ENCODE data around the gene PTH2R.
"Not testable (repeated sequence)": the region's sequence is repeated elsewhere in the genome, so short reads cannot be mapped to it uniquely, and the experiment has no call there.

PTH2R gene

DNA sequence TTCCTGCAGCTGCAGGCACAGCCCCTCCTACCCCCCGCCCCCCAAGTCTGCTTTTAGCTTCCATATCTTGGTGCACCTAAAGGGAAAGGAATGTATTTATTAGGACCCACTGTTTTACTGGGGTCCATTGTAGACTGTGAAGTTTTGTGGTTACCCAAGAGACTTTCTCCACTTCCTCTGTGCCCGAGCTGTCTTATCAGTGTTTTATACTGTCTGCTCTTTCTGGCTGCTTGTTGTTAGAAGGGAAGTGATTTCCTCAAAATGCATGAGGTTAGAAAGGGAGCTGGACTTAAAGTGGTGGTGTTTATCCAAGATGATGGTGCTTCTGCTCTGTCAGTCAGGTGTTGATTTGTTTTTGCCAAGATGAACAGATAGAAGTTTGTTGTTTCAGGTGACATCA lies 85.0 kb downstream of the PTH2R start:
- no peak for TF ChIP-seq POLR2AphosphoS5 (IDR thresholded peaks at IDR 0.05; ENCODE audit: low read depth, low read length)
- no peak for TF ChIP-seq POLR2A (IDR thresholded peaks at IDR 0.05; ENCODE audit: low read depth, low read length)
- TF ChIP-seq TAF1 (IDR thresholded peaks at IDR 0.05; ENCODE audit: borderline replicate concordance, low read depth, low read length): no peak
- DNase-seq (ENCODE audit: insufficient read length) (no peak), FAIRE-seq (no peak)

DNA sequence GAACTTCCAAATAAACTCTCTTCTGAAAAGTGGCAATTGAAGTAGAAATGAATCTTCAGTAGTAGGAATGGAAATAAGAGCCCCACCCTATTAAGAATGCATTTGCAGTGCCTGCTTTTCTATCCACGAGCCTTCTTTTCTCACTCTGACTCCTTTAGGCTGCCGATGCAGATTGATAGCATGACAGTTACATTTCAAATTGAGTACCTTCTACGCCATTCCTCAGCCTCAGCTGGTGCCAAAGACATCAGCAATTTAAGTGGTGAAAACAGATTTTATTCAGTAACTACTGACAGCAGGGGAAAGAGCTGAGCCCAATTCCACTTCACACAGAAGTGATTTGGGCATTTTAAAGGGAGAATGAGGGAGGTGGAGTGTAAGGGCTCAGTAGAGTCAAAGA lies 85.5 kb downstream of the PTH2R start:
- no peak for FAIRE-seq
- TF ChIP-seq POLR2AphosphoS5 (IDR thresholded peaks at IDR 0.05; ENCODE audit: low read depth, low read length): no peak
- TF ChIP-seq POLR2A (IDR thresholded peaks at IDR 0.05; ENCODE audit: low read depth, low read length): no peak
- no peak for TF ChIP-seq TAF1 (IDR thresholded peaks at IDR 0.05; ENCODE audit: borderline replicate concordance, low read depth, low read length)
- DNase-seq (ENCODE audit: insufficient read length): no peak

DNA sequence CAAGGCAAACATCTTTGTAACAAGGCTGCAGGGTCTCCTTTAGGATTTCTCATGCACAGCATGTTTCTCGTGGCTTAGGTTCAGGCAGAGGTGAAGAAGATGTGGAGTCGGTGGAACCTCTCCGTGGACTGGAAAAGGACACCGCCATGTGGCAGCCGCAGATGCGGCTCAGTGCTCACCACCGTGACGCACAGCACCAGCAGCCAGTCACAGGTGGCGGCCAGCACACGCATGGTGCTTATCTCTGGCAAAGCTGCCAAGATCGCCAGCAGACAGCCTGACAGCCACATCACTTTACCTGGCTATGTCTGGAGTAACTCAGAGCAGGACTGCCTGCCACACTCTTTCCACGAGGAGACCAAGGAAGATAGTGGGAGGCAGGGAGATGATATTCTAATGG lies 86.6 kb downstream of the PTH2R start:
- DNase-seq (ENCODE audit: insufficient read length): no peak
- no peak for FAIRE-seq
- no peak for TF ChIP-seq TAF1 (IDR thresholded peaks at IDR 0.05; ENCODE audit: borderline replicate concordance, low read depth, low read length)
- no peak for TF ChIP-seq POLR2A (IDR thresholded peaks at IDR 0.05; ENCODE audit: low read depth, low read length)

DNA sequence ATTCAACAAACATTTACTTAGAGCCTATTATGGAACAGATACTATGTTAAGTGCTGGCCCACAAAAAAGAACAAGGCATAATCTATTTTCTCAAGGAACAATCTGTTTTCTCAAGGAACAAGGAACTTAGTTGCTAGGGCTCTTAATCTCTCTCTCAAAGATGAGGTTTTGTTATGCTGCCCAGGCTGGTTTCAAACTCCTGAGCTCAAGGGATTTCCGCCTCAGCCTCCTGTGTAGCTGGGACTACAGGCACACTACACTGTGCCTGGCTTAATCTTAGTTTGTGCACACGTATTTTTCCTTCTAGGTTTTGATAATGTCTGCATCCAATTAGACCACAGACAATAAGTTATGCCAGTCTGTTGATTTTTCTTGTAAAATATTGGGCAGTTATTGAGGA lies 89.5 kb downstream of the PTH2R start:
- DNase-seq (ENCODE audit: insufficient read length): no peak
- no peak for FAIRE-seq
- TF ChIP-seq POLR2AphosphoS5 (IDR thresholded peaks at IDR 0.05; ENCODE audit: low read depth, low read length): no peak
- no peak for TF ChIP-seq TAF1 (IDR thresholded peaks at IDR 0.05; ENCODE audit: borderline replicate concordance, low read depth, low read length)
- no peak for TF ChIP-seq POLR2A (IDR thresholded peaks at IDR 0.05; ENCODE audit: low read depth, low read length)

DNA sequence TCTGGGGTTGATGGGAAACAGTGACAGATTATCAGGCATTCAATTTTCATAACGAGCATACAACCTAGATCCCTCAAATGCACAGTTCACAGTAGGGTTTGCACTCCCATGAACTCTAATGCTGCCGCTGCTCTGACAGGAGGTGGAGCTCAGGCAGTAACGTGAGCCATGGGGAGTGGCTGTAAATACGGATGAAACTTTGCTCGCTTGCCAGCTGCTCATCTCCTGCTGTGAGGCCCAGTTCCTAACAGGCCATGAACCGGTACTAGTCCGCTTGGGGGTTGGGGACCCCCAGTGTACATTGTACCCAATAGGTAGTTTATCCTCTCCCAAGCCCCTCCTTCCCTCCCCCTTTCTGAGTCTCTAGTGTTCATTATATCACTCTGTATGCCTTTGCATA lies 94.6 kb downstream of the PTH2R start:
- FAIRE-seq (no peak), DNase-seq (ENCODE audit: insufficient read length) (no peak)
- TF ChIP-seq TAF1 (IDR thresholded peaks at IDR 0.05; ENCODE audit: borderline replicate concordance, low read depth, low read length): no peak
- no peak for TF ChIP-seq POLR2AphosphoS5 (IDR thresholded peaks at IDR 0.05; ENCODE audit: low read depth, low read length)
- TF ChIP-seq POLR2A (IDR thresholded peaks at IDR 0.05; ENCODE audit: low read depth, low read length): no peak

DNA sequence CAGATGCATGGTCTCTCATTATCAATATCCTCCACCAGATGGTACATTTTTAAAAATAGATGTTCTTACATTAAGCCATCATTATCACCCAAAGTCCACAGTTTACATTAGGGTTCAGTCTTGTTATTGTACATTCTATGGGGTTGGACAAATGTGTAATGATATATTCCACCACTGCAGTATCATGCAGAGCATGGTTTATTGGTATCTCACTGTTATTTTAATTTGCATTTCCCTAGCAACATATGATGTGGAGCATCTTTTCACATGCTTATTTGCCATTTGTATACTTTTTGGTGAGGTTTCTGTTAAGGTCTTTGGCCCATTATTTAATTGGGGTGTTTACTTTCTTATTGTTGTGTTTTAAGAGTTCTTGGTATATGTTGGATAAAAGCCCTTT lies 95.7 kb downstream of the PTH2R start:
- TF ChIP-seq TAF1 (IDR thresholded peaks at IDR 0.05; ENCODE audit: borderline replicate concordance, low read depth, low read length): no peak
- TF ChIP-seq POLR2AphosphoS5 (IDR thresholded peaks at IDR 0.05; ENCODE audit: low read depth, low read length): no peak
- TF ChIP-seq POLR2A (IDR thresholded peaks at IDR 0.05; ENCODE audit: low read depth, low read length): no peak
- FAIRE-seq: no peak
- DNase-seq (ENCODE audit: insufficient read length): no peak

DNA sequence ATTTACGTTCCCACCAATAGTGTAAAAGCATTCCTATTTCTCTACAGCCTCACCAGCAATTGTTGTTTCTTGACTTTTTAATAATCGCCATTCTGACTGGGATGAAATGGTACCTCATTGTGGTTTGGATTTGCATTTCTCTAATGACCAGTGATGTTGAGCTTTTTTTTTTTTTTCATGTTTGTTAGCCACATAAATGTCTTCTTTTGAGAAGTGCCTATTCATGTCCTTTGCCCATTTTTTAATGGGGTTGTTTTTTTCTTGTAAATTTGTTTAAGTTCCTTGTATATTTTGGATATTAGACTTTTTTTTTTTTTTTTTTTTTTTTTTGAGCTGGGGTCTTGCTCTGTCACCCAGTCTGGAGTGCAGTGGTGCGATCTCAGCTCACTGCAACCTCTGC lies 98.8 kb downstream of the PTH2R start:
- not testable (repeated sequence) for DNase-seq (ENCODE audit: insufficient read length); FAIRE-seq

DNA sequence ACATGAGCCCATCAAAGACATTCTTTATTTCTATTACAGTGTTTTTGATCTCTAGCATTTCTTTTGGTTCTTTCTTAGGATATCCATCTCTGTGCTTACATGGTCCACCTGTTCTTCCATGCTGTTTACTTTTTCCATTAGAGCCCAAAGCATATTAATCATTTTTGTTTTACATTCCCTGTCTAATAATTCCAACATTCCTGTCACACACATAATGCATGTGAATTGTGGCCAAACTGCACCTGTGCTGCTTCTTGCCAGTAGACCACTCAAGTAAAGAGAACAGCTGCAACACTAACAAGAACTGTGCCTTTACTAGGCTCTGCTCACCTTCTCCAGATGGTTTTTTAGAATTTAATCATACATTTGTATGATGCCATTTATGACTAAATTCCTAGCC lies 103.0 kb downstream of the PTH2R start:
- FAIRE-seq: no peak
- DNase-seq (ENCODE audit: insufficient read length): no peak
- TF ChIP-seq TAF1 (IDR thresholded peaks at IDR 0.05; ENCODE audit: borderline replicate concordance, low read depth, low read length) (no peak), POLR2A (IDR thresholded peaks at IDR 0.05; ENCODE audit: low read depth, low read length) (no peak), POLR2AphosphoS5 (IDR thresholded peaks at IDR 0.05; ENCODE audit: low read depth, low read length) (no peak)

DNA sequence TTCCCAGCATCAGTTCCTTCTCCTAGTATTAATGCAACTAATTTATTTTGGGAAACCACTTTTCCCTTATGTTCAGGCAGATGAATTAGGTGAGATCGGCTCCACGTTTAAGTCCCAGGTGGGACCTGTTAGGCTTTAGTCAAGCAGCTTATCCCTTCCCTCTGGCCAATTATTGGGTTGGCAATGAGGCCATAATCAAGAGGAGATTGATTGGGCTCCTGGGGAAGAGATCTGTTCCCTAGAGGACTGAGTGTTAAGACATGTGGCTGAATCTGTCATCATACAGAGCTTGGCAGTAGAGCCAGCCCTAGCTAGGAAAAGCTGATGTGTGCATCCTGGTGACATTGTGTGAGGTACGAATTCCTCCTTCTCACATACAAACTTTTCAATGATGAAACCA lies 104.4 kb downstream of the PTH2R start:
- FAIRE-seq: no peak
- DNase-seq (ENCODE audit: insufficient read length): no peak
- no peak for TF ChIP-seq POLR2AphosphoS5 (IDR thresholded peaks at IDR 0.05; ENCODE audit: low read depth, low read length)
- no peak for TF ChIP-seq POLR2A (IDR thresholded peaks at IDR 0.05; ENCODE audit: low read depth, low read length)
- TF ChIP-seq TAF1 (IDR thresholded peaks at IDR 0.05; ENCODE audit: borderline replicate concordance, low read depth, low read length): no peak

DNA sequence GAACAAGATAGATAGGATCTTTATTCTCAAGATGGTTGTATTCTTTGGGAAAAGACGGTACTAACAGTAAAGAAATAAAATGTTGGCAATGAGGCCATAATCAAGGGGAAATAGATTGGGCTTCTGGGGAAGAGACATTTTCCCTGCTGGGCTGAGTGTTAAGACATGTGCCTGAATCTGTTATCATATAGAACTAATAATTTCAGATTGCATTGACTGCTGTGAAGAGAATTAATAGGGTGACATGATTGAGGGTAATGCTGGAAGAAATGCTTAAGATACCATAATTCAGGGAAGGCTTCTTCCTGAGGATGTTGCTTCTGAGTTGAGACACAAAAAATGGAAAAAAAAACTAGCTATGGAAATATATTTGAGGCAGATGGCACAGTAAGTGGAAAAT lies 105.0 kb downstream of the PTH2R start:
- no peak for TF ChIP-seq POLR2AphosphoS5 (IDR thresholded peaks at IDR 0.05; ENCODE audit: low read depth, low read length)
- no peak for TF ChIP-seq TAF1 (IDR thresholded peaks at IDR 0.05; ENCODE audit: borderline replicate concordance, low read depth, low read length)
- no peak for TF ChIP-seq POLR2A (IDR thresholded peaks at IDR 0.05; ENCODE audit: low read depth, low read length)
- DNase-seq (ENCODE audit: insufficient read length) (no peak), FAIRE-seq (no peak)

DNA sequence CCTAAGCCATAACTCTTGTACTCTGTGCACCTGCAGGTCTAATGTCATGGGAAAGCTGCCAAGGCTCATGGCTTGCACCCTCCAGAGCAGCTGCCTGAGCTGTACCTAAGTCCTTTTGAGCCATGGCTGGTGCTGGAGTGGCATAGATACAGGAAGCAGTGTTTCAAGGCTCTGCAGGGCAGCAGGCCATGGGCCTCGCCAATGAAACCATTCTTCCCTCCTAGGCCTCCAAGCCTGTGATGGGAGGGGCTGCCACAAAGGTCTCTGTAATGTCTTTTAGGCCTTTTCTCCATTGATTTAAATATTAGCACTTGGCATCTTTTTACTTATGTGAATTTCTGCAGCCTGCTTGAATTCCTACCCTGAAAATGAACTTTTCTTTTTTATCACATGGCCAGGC lies 108.5 kb downstream of the PTH2R start:
- TF ChIP-seq TAF1 (IDR thresholded peaks at IDR 0.05; ENCODE audit: borderline replicate concordance, low read depth, low read length) (no peak), POLR2AphosphoS5 (IDR thresholded peaks at IDR 0.05; ENCODE audit: low read depth, low read length) (no peak), POLR2A (IDR thresholded peaks at IDR 0.05; ENCODE audit: low read depth, low read length) (no peak)
- DNase-seq (ENCODE audit: insufficient read length) (no peak), FAIRE-seq (no peak)

DNA sequence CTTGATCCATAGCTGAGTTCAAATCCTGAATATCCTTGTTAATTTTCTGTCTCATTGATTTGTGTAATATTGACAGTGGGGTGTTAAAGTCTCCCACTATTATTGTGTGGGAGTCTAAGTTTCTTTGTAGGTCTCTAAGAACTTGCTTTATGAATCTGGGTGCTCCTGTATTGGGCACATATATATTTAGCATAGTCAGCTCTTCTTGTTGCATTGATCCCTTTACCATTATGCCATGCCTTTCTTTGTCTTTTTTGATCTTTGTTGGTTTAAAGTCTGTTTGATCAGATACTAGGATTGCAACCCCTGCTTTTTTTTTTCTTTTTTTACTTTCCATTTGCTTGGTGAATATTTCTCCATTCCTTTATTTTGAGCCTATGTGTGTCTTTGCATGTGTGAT lies 116.5 kb downstream of the PTH2R start:
- not testable (repeated sequence) for FAIRE-seq; DNase-seq (ENCODE audit: insufficient read length)

DNA sequence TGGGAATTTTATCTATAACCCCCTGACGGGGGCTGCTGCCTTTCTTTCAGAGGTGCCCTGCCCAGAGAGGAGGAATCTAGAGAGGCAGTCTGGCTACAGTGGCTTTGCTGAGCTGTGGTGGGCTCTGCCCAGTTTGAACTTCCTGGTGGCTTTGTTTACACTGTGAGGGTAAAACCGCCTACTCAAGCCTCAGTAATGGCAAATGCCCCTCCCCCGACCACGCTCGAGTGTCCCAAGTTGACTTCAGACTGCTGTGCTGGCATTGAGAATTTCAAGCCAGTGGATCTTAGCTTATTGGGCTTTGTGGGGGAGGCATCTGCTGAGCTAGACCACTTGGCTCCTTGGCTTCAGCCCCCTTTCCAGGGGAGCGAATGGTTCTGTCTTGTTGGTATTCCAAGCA lies 118.6 kb downstream of the PTH2R start:
- not testable (repeated sequence) for DNase-seq (ENCODE audit: insufficient read length); FAIRE-seq

DNA sequence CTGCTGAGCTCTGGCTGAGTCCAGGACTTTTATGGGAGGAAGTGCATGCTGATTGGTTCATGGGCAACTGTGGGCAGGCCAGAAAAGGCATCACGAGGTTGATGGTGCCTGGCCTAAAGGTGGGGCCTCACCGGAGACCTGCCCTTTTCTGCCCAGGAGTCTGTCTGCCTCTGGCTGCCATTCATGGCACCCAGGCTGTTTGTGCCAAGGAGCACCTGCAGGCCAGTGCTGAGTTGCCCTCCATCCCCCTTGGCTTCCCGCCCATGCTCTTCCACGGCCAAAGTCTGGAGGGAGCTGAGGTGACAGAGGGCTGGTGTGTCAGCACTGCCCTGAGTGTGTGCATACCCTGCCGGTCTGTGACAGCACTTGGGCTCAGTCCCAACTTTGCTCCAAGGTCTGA lies 123.2 kb downstream of the PTH2R start:
- DNase-seq (ENCODE audit: insufficient read length) (no peak), FAIRE-seq (no peak)
- no peak for TF ChIP-seq POLR2A (IDR thresholded peaks at IDR 0.05; ENCODE audit: low read depth, low read length)
- TF ChIP-seq POLR2AphosphoS5 (IDR thresholded peaks at IDR 0.05; ENCODE audit: low read depth, low read length): no peak
- TF ChIP-seq TAF1 (IDR thresholded peaks at IDR 0.05; ENCODE audit: borderline replicate concordance, low read depth, low read length): no peak
